ENCODE data around the gene DNAJC30.
"Not testable (repeated sequence)": the region's sequence is repeated elsewhere in the genome, so short reads cannot be mapped to it uniquely, and the experiment has no call there.

DNAJC30 gene

DNA sequence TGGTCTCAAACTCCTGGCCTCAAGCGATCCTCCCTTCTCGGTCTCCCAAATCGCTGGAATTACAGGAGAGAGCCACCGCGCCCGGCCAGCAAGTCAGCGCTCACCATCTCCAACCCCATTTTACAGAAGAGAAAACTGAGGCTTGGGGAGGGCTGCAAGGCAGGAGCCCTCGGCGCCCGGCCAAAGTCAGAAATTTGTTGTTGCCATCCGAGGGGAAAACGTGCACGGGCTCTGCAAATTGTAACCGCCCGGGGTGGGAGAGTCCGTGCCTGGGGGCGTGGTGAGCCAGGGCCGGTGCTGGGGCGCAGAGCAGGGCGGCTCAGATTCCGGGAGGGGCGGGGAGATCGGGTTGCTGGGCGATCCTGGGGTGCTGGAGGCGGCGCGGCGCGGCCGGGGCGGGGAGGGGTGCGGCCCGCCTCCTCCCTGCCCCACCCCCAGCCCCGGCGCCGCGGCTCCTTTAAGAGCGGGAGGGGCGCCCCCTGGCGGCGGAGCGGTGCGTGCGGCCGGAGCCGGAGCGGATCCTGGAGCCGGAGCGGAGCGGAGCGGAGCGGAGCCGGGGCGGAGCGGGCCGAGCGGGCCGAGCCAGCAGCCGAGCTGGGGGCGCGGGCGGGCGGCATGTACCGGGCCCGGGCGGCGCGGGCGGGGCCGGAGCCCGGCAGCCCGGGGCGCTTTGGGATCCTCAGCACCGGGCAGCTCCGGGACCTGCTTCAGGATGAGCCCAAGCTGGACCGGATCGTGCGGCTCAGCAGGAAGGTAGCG, 15.7 kb downstream of the DNAJC30 start, which contains the start of gene VPS37D:
VPS37D (plus strand) TSS at position 488 of the 759 bp plus-strand sequence; CDS start at position 616, 128 bp downstream.
- TF ChIP-seq, protein P1, sequence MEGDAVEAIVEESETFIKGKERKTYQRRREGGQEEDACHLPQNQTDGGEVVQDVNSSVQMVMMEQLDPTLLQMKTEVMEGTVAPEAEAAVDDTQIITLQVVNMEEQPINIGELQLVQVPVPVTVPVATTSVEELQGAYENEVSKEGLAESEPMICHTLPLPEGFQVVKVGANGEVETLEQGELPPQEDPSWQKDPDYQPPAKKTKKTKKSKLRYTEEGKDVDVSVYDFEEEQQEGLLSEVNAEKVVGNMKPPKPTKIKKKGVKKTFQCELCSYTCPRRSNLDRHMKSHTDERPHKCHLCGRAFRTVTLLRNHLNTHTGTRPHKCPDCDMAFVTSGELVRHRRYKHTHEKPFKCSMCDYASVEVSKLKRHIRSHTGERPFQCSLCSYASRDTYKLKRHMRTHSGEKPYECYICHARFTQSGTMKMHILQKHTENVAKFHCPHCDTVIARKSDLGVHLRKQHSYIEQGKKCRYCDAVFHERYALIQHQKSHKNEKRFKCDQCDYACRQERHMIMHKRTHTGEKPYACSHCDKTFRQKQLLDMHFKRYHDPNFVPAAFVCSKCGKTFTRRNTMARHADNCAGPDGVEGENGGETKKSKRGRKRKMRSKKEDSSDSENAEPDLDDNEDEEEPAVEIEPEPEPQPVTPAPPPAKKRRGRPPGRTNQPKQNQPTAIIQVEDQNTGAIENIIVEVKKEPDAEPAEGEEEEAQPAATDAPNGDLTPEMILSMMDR (IDR thresholded peaks at IDR 0.05; ENCODE audit: low read depth, low read length) = peak; percentile 58
- Histone ChIP-seq H3K4me3 (ENCODE audit: low read depth, low read length) (peak within 1 kb of the TSS; percentile 49), H3K27me3 (0 out of 2 replicates have a peak, but pooled peaks cover 3% of the 10 kb centered on the region), H3K9me3 (no peaks in the 10 kb centered on the region), H3K4me1 (no peaks in the 10 kb centered on the region), H3K36me3 (no peaks in the 10 kb centered on the region)
- peak; percentile 92 for DNase-seq

DNA sequence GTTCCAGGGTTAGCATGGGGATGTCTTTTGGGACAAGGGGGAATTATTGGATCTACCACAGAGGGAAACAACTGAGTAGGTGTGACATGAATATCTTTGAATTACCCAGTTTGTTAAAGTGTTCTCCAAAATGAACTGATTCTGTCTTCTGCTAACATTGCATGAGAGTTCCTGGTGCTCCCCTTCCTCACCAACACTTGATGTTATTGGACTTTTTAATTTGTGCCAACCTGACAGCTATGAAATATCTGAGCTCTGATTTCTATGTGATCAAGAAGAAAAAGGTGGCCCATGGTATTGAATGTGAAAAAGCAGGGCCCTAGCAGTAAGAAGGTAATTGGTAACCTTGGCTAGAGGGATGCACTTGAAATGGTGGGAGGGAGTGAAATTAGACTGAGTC, 20.2 kb downstream of the DNAJC30 start:
- Histone ChIP-seq H3K27me3 (peaks cover 15% of the 10 kb centered on the region), H3K9me3 (no peaks in the 10 kb centered on the region), H3K4me3 (ENCODE audit: low read depth, low read length) (no peak overlapping the region), H3K4me1 (no peaks in the 10 kb centered on the region), H3K36me3 (no peaks in the 10 kb centered on the region)
- TF ChIP-seq, protein P1 (IDR thresholded peaks at IDR 0.05; ENCODE audit: low read depth, low read length) = no peak
- no peak for DNase-seq

DNA sequence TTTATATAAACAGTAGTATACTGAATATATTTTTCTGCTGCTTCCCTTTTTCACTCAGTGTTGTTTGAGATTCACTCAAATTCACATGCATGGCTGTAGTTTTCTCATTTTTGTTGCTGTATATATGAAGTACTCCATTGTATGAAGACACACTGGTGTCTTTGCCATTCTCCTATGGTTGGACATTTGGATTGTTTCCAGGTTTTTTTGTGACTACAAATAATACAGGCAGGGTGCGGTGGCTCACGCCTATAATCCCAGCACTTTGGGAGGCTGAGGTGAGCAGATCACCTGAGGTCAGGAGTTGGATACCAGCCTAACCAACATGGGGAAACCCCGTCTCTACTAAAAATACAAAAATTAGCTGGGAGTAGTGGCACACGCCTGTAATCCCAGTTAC, 22.7 kb downstream of the DNAJC30 start:
- not testable (repeated sequence) for H3K4me3 ChIP-seq (ENCODE audit: low read depth, low read length); H3K9me3 ChIP-seq; DNase-seq; H3K4me1 ChIP-seq; H3K36me3 ChIP-seq
- peaks cover 15% of the 10 kb centered on the region for H3K27me3 ChIP-seq

DNA sequence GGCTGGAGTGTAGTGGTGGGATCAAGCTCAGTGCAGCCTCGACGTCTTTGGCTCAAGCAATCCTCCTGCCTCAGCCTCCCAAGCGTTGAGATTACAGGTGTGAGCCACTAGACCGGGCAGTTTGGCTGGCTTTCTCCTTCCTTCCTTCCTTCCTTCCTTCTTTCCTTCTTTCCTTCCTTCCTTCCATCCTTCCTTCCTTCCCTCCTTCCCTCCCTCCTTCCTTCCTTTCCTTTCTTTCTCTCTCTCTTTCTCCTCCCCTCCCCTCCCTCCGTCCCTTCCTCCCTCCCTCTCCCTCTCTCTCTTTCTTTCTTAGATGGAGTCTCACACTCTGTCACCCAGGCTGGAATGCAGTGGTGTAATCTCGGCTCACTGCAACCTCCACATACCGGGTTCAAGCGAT, 23.3 kb downstream of the DNAJC30 start:
- no peak for DNase-seq
- H3K4me1 ChIP-seq = no peaks in the 10 kb centered on the region
- TF ChIP-seq, protein P1 (IDR thresholded peaks at IDR 0.05; ENCODE audit: low read depth, low read length) = no peak

DNA sequence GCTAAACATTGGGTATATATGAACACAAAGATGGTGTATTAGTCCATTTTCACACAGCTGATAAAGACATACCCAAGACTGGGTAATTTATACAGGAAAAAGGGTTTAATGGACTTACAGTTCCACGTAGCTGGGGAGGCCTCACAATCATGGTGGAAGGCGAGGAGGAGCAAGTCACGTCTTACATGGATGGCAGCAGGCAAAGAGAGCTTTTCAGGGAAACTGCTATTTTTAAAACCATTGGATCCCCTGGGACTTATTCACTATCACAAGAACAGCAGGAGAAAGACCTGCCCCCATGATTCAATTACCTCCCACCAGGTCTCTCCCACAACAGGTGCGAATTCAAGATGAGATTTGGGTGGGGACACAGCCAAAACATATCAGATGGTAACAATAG, 27.9 kb downstream of the DNAJC30 start:
- H3K9me3 ChIP-seq, H3K4me1 ChIP-seq: not testable (repeated sequence)

More for the DNA sequence above, 23.3 kb downstream of the DNAJC30 start:
- no peaks in the 10 kb centered on the region for H3K9me3 ChIP-seq
- no peaks in the 10 kb centered on the region for H3K36me3 ChIP-seq
- H3K27me3 ChIP-seq = peaks cover 15% of the 10 kb centered on the region
- no peak overlapping the region for H3K4me3 ChIP-seq (ENCODE audit: low read depth, low read length)

DNA sequence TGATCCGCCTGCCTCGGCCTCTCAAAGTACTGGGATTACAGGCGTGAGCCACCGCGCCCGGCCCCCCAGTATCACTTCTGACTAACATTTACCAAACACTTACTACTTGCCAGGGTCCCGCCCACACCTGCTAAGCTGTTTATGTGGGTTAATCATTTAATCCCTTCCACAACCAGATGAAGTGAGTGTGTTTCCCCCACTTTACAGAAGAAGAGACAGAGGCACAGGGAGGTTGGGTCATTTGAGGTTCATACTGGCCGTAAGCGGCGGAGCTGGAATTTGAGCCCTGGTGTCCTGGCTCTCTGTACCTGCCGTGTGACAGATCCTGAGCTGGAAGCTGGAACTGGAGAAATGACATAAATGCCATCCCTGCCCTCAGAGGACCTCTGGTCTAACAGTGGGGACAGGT, 30.7 kb downstream of the DNAJC30 start:
- Histone ChIP-seq H3K36me3 (no peaks in the 10 kb centered on the region), H3K4me3 (ENCODE audit: low read depth, low read length) (no peak overlapping the region), H3K27me3 (peaks cover 45% of the 10 kb centered on the region), H3K9me3 (no peaks in the 10 kb centered on the region), H3K4me1 (no peaks in the 10 kb centered on the region)
- no peak for DNase-seq
- TF ChIP-seq, protein P1 (IDR thresholded peaks at IDR 0.05; ENCODE audit: low read depth, low read length) = no peak

More for the DNA sequence above, 27.9 kb downstream of the DNAJC30 start:
- DNase-seq; H3K4me3 ChIP-seq (ENCODE audit: low read depth, low read length); H3K36me3 ChIP-seq: not testable (repeated sequence)
- peaks cover 25% of the 10 kb centered on the region for H3K27me3 ChIP-seq

DNA sequence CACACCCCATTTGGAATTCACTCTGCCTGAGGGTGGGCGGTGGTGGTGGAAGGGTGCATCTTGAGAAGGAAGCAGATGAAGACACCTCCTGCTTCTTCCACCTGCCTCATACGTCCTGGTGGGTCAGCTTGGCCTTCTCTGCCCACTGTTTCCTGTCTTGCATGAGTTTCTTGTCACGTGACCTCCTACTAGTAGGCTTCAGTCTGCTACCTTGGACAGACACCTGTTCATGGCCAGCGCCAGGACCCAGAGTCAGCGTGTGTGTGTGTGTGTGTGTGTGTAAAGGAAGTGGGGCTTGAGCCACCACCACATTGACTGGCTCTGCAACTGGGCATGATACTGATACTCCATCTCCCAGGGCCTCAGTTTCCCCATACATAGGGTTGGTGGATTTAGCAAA, 32.7 kb downstream of the DNAJC30 start:
- TF ChIP-seq, protein P1 (IDR thresholded peaks at IDR 0.05; ENCODE audit: low read depth, low read length) = no peak
- Histone ChIP-seq H3K36me3 (no peaks in the 10 kb centered on the region), H3K27me3 (peaks cover 63% of the 10 kb centered on the region), H3K9me3 (no peaks in the 10 kb centered on the region), H3K4me3 (ENCODE audit: low read depth, low read length) (no peak overlapping the region), H3K4me1 (no peaks in the 10 kb centered on the region)
- DNase-seq = no peak
